HL-60 (cell line): Measurements from ENCODE around the gene PARS2.
A peak's percentile ranks its signal among the peaks of the same experiment; 100 is the strongest.

ENCODE experiments used
- DNase-seq, 2 experiments: peaks; one replicate each; pipeline ENCODE4 v3.0.0-alpha.2; 2010 to 2020; ENCODE audit warnings: low read depth in 1 of 2, low spot score in 1 of 2
- H3K27ac ChIP-seq: fragments of 250-450 bp; sonication (Bioruptor Pico); replicated peaks from 2 replicates; pipeline ENCODE4 v1.5.1; 2020; ENCODE audit warnings: mild to moderate bottlenecking, moderate library complexity
- H3K27me3 ChIP-seq: fragments of 250-450 bp; sonication (Bioruptor Pico); 2 replicates; pipeline ENCODE4 v1.5.1; 2021; ENCODE audit warnings: mild to moderate bottlenecking, moderate library complexity; ENCODE audit not compliant: insufficient read depth, poor library complexity, severe bottlenecking
- H3K4me3 ChIP-seq: replicated peaks from 2 replicates; pipeline ENCODE4 v1.5.1; 2011; ENCODE audit warnings: mild to moderate bottlenecking, control low read depth, low read length; ENCODE audit not compliant: insufficient read depth
- CTCF ChIP-seq: IDR thresholded peaks from one replicate; pipeline ENCODE4 v1.5.1; 2011; ENCODE audit warnings: low read length, control low read depth, inconsistent platforms; ENCODE audit not compliant: insufficient read depth
- GABPA ChIP-seq: IDR thresholded peaks from 2 replicates; pipeline ENCODE4 v1.6.1; 2012; ENCODE audit warnings: low read depth
- POLR2AphosphoS5 ChIP-seq: IDR thresholded peaks from 2 replicates; pipeline ENCODE4 v1.6.1; 2012; ENCODE audit warnings: low read depth
- REST ChIP-seq: IDR thresholded peaks from 2 replicates; pipeline ENCODE4 v1.6.1; 2012; ENCODE audit warnings: low read depth; ENCODE audit not compliant: insufficient replicate concordance
- SPI1 ChIP-seq: IDR thresholded peaks from 2 replicates; pipeline ENCODE4 v1.6.1; 2012; ENCODE audit warnings: low read depth, mild to moderate bottlenecking, borderline replicate concordance

The PARS2 gene

GRCh38 chr1:54763816-54764132 lies 549 bp downstream of the PARS2 start:
- Histone ChIP-seq H3K27ac (peak overlapping the region; percentile 75), H3K4me3 (peak overlapping the region; percentile 96), H3K27me3 (no peaks in the 10 kb centered on the region)
- peak in 1 of 2 experiments; percentile 8 for DNase-seq
- TF ChIP-seq POLR2AphosphoS5 (no peak), SPI1 (no peak), CTCF (no peak), GABPA (no peak), REST (no peak)

- Histone ChIP-seq H3K27me3 (no peaks in the 10 kb centered on the region), H3K27ac (no peak overlapping the region), H3K4me3 (no peak overlapping the region)
- TF ChIP-seq REST (no peak), POLR2AphosphoS5 (no peak), CTCF (no peak), SPI1 (no peak), GABPA (no peak)
- DNase-seq, result no peak
These were observed 5.5 kb downstream of the PARS2 start for GRCh38 chr1:54758678-54759348.

GRCh38 chr1:54757833-54758232 lies 6.5 kb downstream of the PARS2 start:
- H3K27me3 ChIP-seq, result no peaks in the 10 kb centered on the region
- DNase-seq, result no peak
- no peak overlapping the region for H3K4me3 ChIP-seq
- TF ChIP-seq POLR2AphosphoS5 (no peak), GABPA (no peak), REST (no peak), CTCF (no peak), SPI1 (no peak)
- no peak overlapping the region for H3K27ac ChIP-seq
